Activated CD4-positive, alpha-beta T cell treated with anti-CD3 and anti-CD28 coated beads for 24 hours (primary cell): ENCODE data around the gene SIGLEC10.
"Not testable (repeated sequence)": the region's sequence is repeated elsewhere in the genome, so short reads cannot be mapped to it uniquely, and the experiment has no call there.

Source experiments
- DNase-seq, 2 donors: peaks; one replicate each; pipeline ENCODE4 v3.0.0-alpha.2; 2020; ENCODE audit warnings: low read depth in 2 of 2

The SIGLEC10 gene, protein sequence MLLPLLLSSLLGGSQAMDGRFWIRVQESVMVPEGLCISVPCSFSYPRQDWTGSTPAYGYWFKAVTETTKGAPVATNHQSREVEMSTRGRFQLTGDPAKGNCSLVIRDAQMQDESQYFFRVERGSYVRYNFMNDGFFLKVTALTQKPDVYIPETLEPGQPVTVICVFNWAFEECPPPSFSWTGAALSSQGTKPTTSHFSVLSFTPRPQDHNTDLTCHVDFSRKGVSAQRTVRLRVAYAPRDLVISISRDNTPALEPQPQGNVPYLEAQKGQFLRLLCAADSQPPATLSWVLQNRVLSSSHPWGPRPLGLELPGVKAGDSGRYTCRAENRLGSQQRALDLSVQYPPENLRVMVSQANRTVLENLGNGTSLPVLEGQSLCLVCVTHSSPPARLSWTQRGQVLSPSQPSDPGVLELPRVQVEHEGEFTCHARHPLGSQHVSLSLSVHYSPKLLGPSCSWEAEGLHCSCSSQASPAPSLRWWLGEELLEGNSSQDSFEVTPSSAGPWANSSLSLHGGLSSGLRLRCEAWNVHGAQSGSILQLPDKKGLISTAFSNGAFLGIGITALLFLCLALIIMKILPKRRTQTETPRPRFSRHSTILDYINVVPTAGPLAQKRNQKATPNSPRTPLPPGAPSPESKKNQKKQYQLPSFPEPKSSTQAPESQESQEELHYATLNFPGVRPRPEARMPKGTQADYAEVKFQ

DNA sequence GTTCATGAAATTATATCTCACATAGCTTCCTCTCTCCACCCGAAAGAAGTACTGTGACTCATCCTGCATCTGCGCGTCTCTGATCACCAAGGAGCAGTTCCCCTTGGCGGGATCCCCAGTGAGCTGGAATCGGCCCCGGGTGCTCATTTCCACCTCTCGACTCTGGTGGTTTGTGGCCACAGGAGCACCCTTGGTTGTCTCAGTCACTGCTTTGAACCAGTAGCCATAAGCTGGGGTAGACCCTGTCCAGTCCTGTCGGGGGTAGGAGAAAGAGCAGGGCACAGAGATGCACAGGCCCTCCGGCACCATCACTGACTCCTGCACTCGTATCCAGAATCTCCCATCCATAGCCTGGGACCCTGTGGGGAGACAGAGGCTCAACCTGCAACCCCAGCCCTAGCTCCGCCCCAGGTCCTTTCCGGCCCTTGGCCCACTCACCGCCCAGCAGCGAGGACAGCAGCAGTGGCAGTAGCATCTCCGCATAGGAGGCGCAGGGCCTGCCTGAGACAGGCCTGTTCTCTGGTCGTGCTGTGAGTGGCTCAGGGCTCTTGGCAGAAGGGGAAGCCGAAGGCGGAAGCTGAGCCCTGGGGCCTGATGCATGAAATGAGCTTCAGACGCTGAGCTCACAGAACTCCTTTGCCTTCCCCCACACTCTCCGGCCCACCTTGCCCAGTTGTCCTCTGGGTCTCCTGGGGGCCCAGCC, at the start of gene SIGLEC10:
SIGLEC10 (minus strand) TSS at position 536 of the 703 bp plus-strand sequence; CDS start at position 475, 61 bp downstream.
- no peak for DNase-seq

DNA sequence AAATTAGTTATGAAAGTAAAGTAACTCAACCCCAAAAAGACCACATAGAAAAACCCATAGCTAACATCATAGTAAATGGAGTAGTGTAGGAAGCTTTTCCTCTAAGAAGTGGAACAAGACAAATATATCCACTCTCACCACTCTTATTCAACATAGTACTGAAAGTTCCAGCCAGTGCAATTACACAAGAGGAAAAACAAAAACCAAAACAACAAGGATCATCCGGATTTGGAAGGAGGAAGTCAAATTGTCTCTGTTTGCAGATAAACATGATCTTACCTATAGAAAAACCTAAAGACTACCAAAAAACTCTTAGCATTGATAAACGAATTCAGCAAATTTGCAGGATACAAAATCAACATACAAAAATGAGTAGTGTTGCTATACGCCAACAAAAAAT, 49.3 kb upstream of the SIGLEC10 start:
- DNase-seq = no peak

DNA sequence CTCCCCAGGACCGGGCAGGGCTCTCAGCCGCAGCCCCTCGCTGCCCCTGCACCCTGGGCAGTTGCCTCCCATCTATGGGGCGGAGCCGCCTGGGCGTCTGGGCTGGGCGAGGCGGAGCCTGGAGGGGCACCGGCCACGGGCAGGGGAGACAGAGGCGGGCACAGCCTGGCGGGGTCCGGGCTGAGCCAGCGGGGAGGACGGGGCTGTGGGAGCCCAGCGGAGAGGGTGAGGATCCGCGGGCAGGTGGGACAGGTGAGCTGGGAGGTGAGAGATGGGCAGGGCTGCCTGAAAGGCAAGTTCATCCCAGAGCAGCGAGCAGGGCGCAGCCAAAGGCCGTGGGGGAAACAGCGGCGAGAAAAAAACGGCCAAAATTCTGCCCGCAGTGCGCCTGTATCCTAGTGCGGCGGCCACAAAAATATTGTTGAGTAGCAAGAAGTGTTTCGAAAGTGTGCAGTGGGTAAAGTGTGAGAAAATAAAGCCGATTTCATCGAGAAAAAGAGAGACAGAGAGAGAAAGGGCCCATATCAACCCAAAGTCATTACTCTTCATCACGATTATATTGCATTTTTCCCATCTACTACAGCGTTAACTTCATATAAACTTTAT, 46.6 kb upstream of the SIGLEC10 start:
- DNase-seq = not testable (repeated sequence)

DNA sequence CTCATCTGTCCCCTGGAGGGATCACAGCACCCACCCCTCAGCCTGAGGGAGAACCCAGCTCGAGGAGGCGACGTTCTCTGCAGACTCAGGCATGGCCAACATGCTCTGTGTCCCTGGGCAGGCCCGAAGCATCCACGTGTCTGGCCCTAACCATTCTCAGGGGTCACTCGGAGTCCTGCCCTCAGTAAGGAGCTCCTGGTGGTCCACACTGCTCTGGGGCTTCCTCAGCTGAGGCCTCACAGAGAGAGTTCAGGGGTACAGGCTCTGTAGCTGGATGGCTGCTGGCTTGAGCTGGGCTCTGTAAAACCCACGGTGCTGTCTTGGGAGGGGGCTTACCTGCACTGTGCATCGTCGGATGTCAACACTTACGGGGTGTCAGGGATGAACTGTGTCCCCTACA, 45.2 kb upstream of the SIGLEC10 start:
- no peak for DNase-seq

DNA sequence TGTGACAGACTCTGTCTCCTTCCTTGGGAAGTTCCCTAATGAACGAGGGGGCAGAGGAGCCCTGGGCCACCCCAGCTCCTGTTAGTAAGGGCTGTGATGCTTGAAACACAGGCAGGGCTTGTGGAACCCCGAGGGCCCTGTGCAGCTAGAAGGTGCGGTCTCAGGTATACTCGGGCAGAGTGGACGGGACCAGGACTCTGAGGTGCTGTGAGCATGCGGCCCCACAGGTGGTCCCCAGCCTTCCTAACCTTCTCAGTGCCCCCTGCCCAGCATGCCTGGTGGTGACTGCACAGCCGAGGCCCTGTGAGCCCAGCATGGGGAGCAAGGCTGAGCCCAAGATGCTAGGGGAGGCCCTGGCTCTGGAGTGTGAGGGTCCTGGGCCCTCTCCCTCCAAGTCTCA, 44.8 kb upstream of the SIGLEC10 start:
- no peak for DNase-seq

DNA sequence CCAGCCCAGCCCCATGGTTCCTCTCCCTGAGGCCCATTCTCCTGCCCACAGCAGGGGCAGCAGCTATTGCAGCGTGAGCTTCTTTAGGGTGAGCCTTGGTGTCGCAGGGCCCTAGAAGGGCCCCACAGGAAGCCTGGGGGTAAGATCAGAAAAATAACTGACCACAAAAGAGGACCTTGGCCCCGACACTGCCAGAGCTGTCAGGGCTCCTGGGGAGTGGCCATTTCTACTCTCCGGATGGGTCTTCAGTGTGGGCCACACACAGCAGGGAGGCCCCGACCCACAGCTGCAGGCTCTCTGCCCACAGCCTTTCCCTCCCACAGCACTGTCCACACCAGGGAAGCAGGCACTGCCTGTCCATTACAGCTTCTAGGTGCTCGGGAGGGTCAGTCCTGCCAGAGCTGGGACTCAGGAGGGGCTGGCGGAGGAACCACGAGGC, 44.3 kb upstream of the SIGLEC10 start:
- no peak for DNase-seq

DNA sequence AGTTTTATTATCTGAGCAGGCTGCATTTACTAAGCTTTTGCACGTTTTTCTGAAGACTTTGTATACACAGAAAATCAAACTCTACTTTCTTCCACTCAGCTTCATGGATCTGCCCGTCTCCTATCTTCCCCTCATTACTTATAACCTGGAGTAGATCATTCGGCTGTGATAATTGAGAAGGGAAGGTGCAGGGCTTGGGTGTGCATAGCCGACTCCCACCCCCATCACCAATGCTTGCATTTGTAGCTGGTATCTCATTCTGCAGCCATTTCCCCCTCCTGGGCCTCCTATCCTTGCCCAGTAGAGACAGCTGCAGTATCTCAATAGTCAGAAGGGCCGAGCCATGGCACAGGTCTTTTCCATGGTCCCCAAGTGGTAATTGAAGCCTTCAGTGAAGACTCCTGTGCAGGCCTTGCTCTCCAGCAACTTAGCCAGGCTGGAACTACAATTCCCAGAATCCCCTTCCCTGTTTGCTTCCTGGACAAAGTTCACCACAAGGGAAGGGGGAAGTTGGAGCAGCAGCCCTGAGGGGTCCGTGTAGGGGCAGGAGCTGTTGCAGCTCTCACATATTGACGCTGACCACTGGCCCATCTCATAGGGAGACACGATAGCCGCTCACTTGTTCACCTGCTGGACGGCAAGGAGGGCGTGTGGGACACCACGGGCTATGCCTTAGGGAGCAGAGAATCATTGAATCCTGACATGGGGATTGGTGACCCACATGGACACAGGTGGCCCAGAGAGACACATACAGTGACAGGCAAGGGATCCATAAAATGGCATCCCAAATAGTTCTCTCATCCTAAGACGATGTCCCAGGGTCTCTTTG, 42.9 kb upstream of the SIGLEC10 start:
- DNase-seq = no peak

DNA sequence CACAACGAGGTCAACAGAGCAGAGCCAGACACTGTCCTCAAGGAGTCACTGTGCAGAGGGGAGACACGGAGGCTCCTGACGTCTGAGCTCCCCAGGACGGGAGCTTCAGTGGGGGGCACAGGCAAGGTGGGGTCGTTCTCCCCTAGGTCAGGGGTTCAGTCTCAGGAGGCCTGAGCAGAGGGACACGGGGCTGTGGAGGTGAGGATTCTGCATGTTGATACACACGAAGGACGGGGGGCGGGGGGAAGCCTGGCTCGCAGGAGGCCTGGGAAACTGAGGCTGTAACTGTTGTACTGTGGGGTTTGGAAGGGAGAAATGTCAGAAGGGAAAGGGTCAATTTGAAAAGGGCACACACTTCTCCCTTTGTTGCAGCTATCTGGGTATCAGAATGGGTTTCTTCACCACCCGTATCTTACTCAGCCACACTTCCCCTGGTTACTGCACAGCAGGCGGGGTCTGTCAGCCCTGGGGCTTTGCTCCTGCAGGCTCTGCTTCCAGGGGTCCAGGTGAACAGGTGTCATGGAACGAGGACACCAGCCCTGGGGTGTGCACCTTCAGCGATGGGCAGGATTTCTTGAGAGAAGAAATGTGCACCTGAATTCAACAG, 41.6 kb upstream of the SIGLEC10 start:
- DNase-seq = no peak

DNA sequence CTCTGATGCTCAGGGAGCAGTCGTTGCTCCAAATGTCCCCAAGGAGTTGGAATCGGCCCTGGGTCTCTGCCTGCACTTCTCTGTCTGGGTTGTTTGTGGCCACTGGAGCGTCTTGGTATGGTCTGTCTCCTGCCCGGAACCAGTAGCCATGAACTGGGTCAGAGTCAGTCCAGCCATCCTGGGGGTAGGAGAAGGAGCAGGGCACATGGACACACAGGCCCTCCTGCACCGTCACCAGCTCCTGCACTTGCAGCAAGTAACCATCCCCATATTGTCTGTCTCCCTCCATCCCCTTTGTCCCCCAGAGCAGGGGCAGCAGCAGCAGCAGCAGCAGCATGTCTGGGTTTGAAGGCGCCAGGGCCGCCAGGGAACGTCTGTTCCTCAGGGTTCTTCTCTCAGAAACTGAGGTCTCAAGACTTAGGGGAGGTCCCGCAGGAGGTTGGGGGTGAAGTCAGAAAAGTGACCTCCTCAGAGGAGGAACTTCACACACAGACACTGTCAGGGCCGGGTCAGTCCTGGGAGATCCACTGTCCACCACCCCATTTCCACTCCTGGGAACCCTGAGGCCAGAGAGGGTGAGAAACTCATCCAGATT, 40.7 kb upstream of the SIGLEC10 start, which contains the start of gene SIGLEC8:
SIGLEC8 (minus strand) TSS at position 404 of the 595 bp plus-strand sequence; CDS start at position 337, 67 bp downstream.
- DNase-seq = no peak

DNA sequence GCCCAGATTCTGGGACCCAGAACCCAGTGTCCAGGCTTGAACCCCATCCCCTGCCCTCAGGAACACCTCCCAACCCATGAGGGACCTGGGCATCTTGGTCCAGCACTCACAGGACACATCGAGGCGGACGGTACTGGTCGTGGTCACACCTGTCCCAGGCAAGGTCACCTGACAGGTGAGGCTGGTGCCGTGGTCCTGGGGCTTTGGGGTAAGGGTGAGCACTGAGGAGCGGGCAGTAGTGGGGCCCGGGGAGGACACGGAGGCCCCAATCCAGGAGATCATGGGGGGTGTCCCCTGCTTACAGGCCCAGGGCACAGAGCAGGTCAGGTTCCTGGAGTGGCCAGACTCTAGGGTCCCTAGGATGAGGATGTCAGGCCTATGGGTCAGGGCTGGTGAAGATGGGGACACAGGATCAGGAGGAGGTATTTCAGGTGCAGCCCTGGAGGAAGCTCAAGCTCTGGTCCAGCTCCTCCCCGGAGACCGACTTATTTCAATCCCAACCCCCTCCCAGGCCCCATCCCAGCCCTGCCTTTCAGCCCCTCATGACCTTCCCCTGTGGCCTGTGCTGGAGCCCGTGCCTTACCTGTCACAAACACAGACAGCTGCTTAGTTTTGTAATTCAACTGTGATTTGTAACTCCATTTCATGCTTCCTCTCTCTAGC, 40.0 kb upstream of the SIGLEC10 start:
- no peak for DNase-seq

DNA sequence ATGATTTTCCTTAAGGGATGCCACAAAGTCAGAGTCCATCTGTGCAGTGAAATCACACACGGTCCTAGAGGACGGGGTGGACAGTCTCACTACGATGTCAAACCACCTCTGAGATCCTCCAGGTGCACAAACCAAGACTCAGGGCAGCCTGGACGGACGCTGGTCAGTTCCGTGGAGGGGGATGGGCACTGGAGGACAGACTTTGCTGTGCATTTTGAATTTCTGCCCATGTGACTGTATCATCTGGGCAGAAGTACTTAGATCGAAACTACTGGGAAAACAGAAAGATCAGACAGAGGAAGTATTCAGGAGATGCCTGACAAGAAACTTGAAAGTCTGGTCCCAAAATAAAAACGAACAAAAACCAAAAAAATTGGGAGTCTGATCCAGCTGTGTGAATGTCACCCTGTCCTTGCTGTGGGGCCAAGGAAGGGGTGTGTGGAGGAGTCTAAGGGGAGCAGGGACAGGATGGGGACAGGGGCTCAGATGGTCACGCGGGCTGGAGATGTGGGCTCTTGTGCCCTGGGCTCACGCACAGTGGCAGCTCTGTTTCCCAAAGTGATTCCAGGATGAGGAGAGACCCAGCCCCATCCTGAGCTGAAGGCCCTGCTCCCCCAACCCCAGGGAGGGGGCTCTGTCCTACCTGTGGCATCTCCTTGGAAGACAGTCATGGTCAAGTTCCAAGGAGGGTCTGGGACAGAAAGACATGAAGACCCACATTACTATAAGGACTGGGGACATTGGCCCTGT, 39.3 kb upstream of the SIGLEC10 start:
- DNase-seq = no peak

DNA sequence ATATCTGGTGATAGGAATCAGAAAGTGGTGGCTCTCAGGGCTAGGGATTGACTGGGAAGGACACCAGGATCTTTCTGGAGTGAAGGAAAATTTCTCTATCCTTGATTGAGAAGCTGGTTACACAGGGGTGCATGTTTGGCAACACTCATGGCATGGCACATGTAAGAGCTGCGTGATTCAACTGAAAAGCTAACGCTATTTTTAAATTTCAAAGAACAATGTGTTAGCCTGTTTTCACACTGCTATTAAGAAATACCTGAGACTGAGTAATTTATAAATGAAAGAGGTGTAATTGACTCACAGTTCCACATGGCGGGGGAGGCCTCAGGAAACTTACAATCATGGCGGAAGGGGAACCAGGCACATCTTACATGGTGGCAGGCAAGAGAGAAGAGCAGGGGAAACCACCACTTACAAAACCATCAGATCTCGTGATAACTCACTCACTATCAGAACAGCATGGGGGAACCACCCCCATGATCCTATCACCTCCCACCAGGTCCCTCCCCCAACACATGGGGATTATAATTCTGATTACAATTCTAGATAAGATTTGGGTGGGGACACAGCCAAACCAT, 33.4 kb upstream of the SIGLEC10 start:
- peak in 1 of 2 donors; percentile 35 for DNase-seq

DNA sequence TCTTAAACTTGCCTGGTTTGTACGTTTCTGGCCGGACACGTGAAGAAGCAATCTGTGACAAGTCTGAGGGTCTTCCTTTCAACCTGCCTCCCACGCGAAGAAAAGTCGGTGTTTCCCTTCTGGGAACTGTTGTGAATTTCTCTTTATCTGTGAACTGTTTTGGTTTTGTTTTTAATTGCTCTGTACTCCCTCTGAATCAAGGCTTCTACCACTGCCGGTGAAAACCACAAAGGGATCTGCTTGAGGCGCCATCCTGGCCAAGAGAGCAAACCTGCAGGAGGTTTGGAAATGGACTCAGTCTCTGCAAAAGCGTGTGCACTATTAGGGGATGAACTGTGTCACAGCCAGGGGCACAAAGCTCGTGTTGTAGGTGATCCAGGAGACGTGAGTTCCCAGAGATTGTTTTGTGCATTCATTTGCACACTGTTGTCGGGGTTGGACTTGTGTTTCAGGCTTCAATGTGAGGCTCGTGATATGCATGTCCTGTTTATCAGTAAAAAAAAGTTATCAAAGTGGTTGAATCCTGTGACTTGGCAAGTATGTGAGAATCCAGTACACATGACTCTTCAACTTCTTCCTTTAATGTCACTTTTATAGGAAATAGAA, 31.1 kb upstream of the SIGLEC10 start:
- peak; percentile 32 to 53 for DNase-seq

DNA sequence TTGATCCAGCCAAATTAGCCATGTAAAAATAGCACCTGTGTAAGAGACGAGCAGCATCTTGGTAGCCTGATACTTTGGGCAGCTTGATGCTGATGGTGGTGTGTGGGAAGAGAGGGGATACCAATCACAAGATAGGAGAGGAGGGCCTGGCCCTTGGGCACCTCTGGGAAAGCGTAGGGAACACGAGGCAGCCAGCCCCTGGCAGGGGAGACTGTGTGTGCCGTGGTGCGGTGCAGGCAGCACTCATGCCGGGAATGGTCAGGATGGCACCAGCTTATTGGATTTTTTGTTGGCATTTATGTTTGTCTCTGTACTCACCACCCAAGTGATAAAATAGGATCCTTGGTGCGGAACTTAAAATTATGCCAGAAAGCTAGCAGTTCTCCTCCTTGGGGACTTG, 30.6 kb upstream of the SIGLEC10 start:
- no peak for DNase-seq

DNA sequence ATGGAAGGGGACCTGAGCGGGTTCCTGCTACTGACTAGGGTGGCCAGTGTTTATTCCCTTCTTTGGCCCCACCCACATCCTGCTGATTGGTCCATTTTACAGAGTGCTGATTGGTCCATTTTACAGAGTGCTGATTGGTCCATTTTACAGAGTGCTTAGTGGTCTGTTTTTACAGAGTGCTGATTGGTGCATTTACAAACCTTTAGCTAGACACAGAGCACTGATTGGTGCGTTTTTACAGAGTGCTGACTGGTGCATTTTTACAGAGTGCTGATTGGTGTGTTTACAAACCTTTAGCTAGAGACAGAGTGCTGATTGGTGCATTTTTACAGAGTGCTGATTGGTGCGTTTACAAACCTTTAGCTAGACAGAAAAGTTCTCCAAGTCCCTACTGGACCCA, 30.1 kb upstream of the SIGLEC10 start:
- DNase-seq = not testable (repeated sequence)

DNA sequence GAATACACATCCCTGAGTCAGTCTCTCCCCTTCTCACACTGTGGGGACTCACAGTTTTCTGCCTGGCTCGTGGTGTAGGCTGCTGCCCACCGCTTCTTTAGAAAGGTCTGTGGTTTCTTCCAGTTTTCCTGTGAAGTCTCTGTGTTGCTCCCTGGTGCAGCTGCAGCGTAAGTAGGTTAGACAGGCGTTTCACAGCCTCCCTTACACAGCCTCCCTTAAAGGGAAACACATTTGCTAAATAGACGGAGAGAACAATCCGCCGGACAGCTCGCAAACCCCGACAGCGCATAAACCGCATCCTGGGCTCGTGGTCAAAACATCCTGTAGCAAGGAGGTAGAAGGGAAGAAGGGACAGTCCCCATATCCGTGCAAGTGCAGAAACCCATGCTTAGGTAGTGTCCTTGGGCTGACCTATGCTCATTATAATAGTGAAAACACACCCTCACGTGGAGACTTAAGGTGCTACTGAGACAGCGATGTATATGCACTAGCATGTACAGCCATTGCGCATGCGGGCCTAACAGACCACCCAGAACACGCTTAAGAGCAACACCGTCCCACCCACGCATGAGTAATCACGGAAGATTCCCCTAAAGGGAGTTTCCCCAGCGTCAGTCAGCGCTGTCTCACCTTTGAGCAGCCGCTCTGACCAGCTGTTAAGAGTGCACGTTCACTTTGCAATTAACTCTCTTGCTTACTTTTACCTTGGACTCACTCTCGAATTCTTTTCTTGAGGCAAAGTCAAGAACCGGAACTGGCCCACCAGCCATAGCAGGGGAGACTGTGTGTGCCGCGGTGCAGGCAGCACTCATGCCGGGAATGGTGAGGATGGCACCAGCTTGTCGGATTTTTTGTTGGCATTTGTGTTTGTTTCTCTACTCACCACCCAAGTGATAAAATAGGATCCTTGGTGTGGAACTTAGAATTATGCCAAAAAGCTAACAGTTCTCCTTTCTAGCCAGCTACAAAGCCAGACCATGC, 24.3 kb upstream of the SIGLEC10 start:
- DNase-seq = peak; percentile 75 to 85
